ENCODE results near the gene MBNL1. TPM values are rescaled to one million over a fixed set of nuclear protein-coding genes. Genes with fewer than 3 reads are reported as not detected.
A peak's percentile ranks its signal among the peaks of the same experiment; 100 is the strongest.

MBNL1 gene
- polyA plus RNA-seq, 1 donor from 2014 or later = 12.7 TPM

DNA sequence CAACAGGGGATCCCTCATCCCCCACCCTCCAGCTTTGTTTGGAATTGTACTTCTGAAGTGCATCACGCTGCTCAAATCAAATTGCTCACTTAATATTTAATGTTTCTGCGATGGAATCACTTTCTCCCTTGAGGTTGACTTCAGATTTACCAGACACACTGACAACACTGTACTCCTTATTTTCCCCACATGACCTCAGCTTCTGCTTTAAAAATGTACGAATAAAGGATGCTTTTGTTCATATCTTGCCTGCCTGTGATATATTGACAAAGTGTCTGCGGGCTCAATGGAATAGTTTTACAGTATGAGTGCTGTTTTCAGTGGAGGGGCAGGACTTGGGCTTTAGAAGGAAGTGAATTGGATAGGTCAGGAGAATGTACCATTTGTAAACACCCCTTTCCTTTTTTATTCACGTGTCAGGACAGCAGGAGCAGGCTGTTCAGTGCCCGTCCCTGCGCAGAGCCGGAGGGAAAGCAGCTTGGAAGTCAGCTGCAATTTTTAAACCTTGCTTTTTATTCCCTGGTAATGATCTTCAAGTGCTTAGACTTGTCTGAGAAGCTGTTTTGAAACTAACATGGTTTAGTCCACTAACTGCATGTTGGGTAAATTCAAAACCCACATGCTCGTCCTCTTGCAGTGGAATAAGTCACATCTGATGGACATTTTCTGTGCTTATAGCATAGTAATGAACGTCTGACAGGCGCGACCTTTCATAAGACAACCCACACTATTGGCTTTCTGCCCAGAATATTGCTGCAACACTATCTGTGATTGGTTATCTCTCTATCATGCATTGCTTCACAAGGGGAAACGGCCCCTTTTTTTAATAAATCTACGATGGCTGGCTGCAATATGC is 29.9 kb downstream of the MBNL1 start:
- H3K9me2 ChIP-seq (ENCODE audit: insufficient read depth, low read length) = no peaks in the 10 kb centered on the region
- peak overlapping the region; percentile 66 for H3K27ac ChIP-seq (ENCODE audit: low read length)
- H3K4me2 ChIP-seq (ENCODE audit: low read length) = peak overlapping the region; percentile 61
- H3K79me2 ChIP-seq (replicated peaks; ENCODE audit: insufficient read depth, low read length) = peaks cover 56% of the 10 kb centered on the region
- no peaks in the 10 kb centered on the region for H3F3A ChIP-seq (ENCODE audit: insufficient read depth, low read length, poor library complexity, severe bottlenecking)
- peak overlapping the region; percentile 62 for H3K4me3 ChIP-seq (ENCODE audit: low read length)
- H3K36me3 ChIP-seq (ENCODE audit: insufficient read depth, low read length) = no peaks in the 10 kb centered on the region
- no peaks in the 10 kb centered on the region for H4K20me1 ChIP-seq (ENCODE audit: insufficient read depth)
- H3K9me3 ChIP-seq (ENCODE audit: low read length) = no peaks in the 10 kb centered on the region
- TF ChIP-seq MXI1 (conservative IDR thresholded peaks at IDR 0.05; ENCODE audit: poor library complexity, severe bottlenecking) (peak; percentile 67), EZH2 (IDR thresholded peaks at IDR 0.05; ENCODE audit: borderline replicate concordance, insufficient read depth, low read length, poor library complexity, severe bottlenecking) (no peak), RAD21 (conservative IDR thresholded peaks at IDR 0.05) (no peak), EP300 (conservative IDR thresholded peaks at IDR 0.05; ENCODE audit: poor library complexity, severe bottlenecking) (no peak), CTCF (IDR thresholded peaks at IDR 0.05; ENCODE audit: poor library complexity, severe bottlenecking) (no peak), TAF1 (IDR thresholded peaks at IDR 0.05; ENCODE audit: low read depth) (peak; percentile 20), SMC3 (conservative IDR thresholded peaks at IDR 0.05; ENCODE audit: poor library complexity) (no peak)
- TF ChIP-seq, protein P1, sequence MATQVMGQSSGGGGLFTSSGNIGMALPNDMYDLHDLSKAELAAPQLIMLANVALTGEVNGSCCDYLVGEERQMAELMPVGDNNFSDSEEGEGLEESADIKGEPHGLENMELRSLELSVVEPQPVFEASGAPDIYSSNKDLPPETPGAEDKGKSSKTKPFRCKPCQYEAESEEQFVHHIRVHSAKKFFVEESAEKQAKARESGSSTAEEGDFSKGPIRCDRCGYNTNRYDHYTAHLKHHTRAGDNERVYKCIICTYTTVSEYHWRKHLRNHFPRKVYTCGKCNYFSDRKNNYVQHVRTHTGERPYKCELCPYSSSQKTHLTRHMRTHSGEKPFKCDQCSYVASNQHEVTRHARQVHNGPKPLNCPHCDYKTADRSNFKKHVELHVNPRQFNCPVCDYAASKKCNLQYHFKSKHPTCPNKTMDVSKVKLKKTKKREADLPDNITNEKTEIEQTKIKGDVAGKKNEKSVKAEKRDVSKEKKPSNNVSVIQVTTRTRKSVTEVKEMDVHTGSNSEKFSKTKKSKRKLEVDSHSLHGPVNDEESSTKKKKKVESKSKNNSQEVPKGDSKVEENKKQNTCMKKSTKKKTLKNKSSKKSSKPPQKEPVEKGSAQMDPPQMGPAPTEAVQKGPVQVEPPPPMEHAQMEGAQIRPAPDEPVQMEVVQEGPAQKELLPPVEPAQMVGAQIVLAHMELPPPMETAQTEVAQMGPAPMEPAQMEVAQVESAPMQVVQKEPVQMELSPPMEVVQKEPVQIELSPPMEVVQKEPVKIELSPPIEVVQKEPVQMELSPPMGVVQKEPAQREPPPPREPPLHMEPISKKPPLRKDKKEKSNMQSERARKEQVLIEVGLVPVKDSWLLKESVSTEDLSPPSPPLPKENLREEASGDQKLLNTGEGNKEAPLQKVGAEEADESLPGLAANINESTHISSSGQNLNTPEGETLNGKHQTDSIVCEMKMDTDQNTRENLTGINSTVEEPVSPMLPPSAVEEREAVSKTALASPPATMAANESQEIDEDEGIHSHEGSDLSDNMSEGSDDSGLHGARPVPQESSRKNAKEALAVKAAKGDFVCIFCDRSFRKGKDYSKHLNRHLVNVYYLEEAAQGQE (IDR thresholded peaks at IDR 0.05; ENCODE audit: borderline replicate concordance) = no peak
- peak overlapping the region; percentile 35 for H3K9ac ChIP-seq (ENCODE audit: low read length)
- no peaks in the 10 kb centered on the region for H3K27me3 ChIP-seq (ENCODE audit: insufficient read depth, low read depth, low read length)
- H2AFZ ChIP-seq (ENCODE audit: low read depth, low read length) = peak overlapping the region; percentile 12

DNA sequence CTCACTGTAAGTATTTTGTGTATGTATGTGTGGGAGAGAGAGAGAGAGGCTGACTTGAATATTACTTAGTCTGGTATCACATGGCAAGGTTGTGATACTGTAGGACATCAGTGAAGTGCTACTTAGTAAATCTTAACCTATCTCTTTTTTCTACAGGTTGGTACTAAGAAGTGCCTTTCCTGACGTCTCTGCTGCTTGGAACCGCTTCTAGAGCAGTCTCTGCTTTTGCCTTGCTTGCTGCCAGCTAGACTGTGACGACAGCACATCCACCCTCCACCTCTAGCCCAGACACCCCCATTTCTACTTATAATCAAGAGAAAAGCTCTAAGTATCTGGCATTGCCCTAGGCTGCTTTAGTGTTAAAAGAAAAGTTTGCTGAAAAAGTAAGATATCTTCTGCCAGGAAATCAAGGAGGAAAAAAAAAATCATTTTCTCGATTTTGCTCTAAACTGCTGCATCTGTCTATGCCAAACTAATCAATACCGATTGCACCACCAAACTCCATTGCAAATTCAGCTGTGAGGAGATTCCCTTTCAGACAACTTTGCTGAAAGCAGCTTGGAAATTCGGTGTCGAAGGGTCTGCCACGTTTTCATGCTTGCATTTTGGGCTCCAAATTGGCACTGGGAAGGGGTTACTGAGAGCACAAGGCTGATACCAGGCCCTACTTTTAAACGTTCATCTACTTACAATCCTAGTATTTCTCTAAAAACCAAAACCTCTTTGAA is 30.7 kb downstream of the MBNL1 start:
- H3K4me3 ChIP-seq (ENCODE audit: low read length) = peak overlapping the region; percentile 62
- H3K9ac ChIP-seq (ENCODE audit: low read length) = peak overlapping the region; percentile 35
- H3K4me2 ChIP-seq (ENCODE audit: low read length) = peak overlapping the region; percentile 61

More for the DNA sequence above, 30.7 kb downstream of the MBNL1 start:
- H2AFZ ChIP-seq (ENCODE audit: low read depth, low read length) = no peak overlapping the region
- H3K9me2 ChIP-seq (ENCODE audit: insufficient read depth, low read length) = no peaks in the 10 kb centered on the region
- H3K36me3 ChIP-seq (ENCODE audit: insufficient read depth, low read length) = no peaks in the 10 kb centered on the region
- H3K9me3 ChIP-seq (ENCODE audit: low read length) = no peaks in the 10 kb centered on the region
- no peaks in the 10 kb centered on the region for H3K27me3 ChIP-seq (ENCODE audit: insufficient read depth, low read depth, low read length)
- no peaks in the 10 kb centered on the region for H3F3A ChIP-seq (ENCODE audit: insufficient read depth, low read length, poor library complexity, severe bottlenecking)
- peak overlapping the region; percentile 66 for H3K27ac ChIP-seq (ENCODE audit: low read length)
- no peaks in the 10 kb centered on the region for H4K20me1 ChIP-seq (ENCODE audit: insufficient read depth)
- TF ChIP-seq EP300 (conservative IDR thresholded peaks at IDR 0.05; ENCODE audit: poor library complexity, severe bottlenecking) = no peak
- TF ChIP-seq MXI1 (conservative IDR thresholded peaks at IDR 0.05; ENCODE audit: poor library complexity, severe bottlenecking) = no peak
- TF ChIP-seq TAF1 (IDR thresholded peaks at IDR 0.05; ENCODE audit: low read depth) = peak; percentile 31
- no peak for TF ChIP-seq POLR2AphosphoS5 (IDR thresholded peaks at IDR 0.05)
- TF ChIP-seq, protein P1 (IDR thresholded peaks at IDR 0.05; ENCODE audit: borderline replicate concordance) = no peak
- H3K79me2 ChIP-seq (replicated peaks; ENCODE audit: insufficient read depth, low read length) = peaks cover 53% of the 10 kb centered on the region

All from neural cell (in vitro differentiated cells).